ENCODE data around the gene RTP5.

DNA sequence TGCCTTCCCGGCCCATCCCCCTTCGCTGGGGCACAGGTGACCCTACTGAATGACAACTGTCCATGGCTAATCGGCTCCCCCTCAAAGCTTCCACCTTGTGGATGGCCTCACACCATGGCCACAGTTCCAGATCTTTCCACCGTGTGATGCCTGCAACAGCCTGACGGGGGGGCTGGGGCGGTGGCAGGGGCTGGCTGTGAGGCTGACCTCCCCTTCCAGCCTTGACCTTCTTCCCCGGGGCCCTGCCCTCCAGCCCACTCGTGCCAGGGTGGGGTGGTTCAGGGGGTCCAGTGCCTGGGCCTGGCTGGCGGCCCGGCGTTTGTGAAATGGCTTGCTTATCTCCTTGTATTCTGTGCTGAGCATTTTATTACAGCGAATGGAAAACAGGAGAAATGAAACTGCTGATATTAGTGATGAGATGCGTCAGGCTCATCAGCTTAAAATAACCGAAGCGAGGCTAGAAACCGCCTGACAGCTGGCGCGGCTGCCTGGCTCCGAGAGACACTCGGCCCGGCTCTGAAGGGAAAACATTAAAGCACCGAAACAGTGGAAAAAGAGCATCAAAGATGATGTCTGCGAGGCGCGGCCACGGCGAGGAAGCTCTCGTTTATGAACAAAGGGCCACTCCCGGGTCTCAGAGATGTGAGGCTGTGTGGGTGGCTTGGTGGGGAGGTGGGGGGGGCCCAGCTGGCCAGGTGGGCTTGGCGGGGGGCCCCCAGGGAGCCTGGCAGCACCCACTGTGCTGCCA is 9.9 kb upstream of the RTP5 start:
- TF ChIP-seq, protein P1, sequence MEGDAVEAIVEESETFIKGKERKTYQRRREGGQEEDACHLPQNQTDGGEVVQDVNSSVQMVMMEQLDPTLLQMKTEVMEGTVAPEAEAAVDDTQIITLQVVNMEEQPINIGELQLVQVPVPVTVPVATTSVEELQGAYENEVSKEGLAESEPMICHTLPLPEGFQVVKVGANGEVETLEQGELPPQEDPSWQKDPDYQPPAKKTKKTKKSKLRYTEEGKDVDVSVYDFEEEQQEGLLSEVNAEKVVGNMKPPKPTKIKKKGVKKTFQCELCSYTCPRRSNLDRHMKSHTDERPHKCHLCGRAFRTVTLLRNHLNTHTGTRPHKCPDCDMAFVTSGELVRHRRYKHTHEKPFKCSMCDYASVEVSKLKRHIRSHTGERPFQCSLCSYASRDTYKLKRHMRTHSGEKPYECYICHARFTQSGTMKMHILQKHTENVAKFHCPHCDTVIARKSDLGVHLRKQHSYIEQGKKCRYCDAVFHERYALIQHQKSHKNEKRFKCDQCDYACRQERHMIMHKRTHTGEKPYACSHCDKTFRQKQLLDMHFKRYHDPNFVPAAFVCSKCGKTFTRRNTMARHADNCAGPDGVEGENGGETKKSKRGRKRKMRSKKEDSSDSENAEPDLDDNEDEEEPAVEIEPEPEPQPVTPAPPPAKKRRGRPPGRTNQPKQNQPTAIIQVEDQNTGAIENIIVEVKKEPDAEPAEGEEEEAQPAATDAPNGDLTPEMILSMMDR (conservative IDR thresholded peaks at IDR 0.05 in 1 of 2, IDR thresholded peaks at IDR 0.05 in 1 of 2; ENCODE audit: low read depth in 1 of 2, low read length in 2 of 2) = peak; percentile 27 to 31
- no peak for TF ChIP-seq EZH2 (IDR thresholded peaks at IDR 0.05; ENCODE audit: low read length, missing control alignments)

Data from fibroblast of lung (primary cell).